Stimulated activated CD4-positive, alpha-beta T cell treated with anti-CD3 and anti-CD28 coated beads, Interleukin-15, amount 100 ng/mL, for 24 hours (primary cell): ENCODE data around the gene C2CD4D.

Experiments used
- DNase-seq: peaks from one replicate; pipeline ENCODE4 v3.0.0-alpha.2; 2020

Gene C2CD4D

DNA sequence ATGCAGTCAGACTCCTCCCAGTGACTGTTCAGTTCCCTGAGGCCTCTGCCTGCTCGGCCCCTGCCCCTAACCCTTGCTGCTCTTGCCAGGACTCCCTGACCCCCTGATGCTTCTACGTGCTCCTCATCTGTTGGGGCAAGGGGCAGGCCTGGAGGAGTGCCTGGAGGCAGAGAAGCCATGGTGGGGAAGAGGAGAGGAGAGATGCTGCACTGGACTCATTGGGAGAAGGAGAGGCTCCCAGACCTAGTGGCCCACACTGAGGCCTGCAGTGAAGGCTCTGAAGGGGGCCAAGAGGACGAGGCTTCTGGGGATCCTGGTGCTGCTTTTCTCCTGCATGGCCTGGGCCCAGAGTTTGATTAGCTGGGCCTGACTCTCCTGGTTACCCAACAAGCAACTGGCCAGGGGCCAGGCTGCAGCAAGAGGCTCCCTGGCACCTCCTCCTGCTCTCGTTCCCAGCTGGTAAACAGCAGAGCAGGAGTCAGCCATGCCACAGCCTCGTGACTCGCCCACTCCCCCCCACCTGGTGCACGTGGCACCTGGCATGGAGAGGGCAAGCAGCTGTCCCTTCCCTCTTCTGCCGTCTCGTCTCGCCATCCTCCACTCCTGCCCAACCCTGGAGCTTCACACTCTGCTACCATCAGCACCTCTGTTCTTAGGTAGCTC is 7.2 kb downstream of the C2CD4D start:
- no peak for DNase-seq

DNA sequence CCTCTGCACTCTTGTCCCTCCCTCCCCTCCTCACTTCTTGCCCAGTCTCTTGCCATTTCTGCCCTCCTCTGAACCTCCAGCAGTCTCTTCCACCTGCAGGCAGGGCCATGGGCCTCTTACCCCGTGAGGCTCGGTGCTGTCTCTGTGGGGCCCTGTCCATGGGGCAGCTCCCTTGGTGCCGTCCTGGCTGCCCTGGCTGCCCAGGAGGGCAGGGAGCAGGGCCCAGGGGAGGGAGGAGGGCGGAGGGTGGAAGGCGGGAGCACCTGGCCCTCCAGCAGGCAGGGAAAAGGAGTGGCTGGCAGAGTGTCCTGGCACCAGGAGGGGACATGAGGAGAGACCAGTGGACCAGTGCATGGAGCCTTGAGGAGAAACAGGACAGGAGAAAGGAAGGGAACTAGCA is 8.0 kb downstream of the C2CD4D start, which contains the start of gene RORC:
TSS of gene RORC (minus strand) at position 198 of the 400 bp plus-strand sequence. CDS start at position 160, 38 bp downstream.
- no peak for DNase-seq

DNA sequence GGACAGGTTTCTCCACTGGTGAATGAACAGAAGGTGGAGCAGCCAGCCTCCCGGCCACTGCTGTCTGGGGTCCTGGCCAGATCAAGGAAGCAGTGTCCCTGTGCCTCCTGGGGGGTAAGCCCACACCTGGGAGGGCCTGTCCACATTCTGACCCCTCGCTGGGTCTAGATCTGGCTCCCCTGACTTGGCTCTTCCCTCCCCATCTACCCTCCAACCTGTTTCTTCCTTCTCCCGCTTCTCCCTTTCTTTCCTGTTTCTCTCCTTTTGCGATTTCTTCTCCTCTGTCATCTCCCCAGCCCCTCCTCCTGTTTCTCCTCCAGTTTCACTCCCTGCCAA is 8.4 kb downstream of the C2CD4D start:
- no peak for DNase-seq

DNA sequence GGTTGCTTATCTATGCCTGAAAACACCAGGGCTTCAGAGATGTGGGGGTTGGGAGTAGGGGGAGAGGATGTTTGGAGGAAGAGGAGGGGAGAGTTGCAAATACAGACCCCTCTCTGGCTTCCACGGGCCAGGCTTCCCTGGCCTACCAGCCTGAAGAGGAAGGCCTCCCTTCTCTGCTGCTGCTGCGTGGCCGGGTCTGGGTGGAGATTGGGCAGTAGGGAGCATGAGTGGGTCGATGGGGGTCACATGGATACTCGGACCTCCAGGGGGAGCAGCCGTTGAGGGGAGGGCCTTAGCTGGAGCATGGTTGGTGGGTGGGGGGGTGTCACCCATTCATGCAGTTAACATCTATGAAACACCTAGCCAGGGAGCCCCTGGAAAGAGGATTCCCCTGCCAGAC is 9.6 kb downstream of the C2CD4D start:
- no peak for DNase-seq

DNA sequence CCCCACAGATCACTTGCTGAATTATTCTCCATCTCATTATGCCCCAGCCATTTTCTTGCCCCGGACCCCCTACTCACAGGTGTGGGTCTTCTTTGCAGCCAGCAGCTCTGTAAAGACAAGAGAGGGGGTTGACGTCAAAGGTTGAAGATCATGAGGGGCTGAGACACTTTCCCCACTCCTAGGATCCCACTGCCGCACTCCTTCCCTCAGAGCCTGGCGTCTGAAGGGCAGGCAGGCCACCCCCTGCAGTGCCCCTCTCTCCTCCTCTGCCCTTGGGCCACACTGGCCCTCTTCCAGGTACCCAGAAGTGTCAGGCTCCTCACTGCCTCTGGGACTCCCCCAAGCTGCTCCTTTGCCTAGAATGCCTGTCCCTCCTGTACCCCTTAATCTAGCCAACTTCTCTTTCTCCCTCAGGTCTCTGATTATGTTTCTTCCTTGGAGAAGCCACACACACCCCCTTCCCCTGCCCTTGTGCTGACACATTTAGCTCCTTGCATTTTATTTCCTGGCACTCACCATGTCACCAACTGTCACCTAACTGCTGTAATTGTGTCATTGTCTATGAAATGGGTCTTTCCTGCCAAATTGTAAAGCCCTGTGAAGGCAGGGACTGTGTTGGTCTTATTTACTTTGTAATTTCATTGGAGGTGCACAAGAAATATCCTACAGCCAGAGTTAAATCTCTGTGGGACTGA is 10.1 kb downstream of the C2CD4D start:
- no peak for DNase-seq

DNA sequence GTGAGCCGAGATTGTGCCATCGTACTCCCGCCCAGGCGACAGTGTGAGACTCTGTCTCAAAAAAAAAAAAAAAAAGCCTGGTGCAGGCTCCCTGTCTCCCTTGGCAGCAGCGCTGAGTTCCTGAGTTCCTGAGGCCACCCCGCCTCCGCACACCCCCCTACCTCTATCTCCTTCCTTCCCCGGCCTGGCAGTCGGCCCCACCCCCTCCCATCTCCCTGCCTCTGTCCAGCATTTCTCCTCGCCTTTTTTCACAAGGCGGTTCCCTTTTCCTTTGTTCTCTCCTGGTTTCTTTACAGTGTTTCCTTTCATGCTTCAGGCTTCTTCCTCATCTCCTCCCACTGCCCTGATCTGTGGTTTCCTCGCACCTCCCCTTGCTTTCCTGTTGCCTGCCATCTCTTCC is 10.7 kb downstream of the C2CD4D start:
- no peak for DNase-seq

DNA sequence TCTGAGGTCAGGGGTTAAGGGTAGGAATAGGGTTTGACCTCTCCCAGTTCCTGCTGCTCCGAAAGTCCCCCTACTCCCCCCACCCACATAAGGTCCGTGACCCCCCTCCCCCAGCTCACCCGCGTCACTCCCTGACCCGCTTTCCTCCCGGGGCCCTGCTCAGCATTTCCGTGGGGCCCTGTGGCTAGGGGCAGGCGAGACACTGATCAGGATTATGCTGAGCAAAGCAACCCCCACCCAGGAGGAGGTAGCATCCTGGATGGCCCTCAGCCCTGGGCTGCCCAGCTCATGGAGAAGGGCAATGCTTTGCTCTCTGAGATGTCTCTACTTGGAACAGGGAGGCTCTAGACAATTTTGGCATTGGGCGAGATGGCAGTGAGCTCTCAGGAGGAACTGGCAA is 11.8 kb downstream of the C2CD4D start:
- DNase-seq: peak; percentile 31

DNA sequence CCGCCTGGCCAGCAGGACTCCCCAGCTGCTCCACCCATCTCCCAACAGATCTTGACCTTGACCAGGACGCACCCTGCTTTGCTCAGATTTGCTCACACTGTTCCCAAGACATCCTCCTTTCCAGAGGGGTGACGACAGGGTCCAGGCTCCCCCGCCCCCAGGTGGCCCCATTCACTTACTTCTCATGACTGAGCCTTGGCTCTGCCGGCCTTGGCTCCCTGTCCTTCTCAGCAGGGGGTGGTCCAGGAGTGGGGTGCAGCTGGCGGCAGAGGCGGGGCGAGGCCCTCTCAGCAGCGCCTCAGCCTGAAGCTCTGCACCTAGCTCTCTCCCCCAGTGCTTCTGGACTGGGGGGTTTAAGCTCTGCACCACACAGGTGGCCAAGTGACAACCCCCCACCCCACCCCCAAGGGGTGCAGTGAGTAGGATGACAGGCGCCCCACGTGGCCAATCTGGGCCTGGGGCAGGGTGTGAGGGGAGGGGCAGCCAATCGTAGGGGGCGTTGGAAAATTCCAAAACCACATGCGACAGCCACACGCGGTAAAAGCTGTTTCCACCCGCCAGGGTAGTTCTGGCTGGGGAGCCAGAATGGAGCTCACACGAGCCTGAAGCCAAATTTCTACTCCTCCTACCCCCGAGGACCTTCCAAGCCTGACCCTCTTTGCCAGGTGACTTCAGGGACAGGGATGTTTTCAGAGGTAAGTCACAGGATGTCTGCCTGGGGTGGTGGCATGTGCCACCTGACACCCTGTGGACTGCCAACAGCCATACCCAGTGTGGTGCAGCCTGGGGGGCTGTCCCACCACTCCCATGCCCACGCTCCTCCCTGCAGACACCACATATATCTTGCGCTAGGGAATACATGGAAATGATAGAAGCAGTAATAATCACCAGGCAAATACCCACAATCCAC is 13.6 kb downstream of the C2CD4D start:
- peak; percentile 64 for DNase-seq

DNA sequence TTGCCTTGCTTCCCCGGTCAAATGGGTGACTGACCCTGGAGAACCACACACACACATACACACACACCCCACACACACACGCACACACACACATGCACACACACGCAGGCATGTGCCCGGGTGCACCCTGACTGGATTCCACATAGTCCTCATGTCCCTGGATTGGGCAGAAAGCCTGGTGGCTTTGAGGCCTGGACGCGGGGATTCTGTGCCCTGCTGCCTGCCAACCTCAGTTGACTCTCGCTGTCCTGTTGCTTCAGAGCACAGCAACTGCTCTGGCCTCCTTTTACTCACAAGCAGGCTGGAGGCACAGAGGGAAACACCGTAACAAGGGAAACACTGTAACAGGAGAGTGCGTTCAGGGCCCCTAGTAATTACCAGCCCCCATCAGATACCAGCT is 14.4 kb downstream of the C2CD4D start:
- no peak for DNase-seq

DNA sequence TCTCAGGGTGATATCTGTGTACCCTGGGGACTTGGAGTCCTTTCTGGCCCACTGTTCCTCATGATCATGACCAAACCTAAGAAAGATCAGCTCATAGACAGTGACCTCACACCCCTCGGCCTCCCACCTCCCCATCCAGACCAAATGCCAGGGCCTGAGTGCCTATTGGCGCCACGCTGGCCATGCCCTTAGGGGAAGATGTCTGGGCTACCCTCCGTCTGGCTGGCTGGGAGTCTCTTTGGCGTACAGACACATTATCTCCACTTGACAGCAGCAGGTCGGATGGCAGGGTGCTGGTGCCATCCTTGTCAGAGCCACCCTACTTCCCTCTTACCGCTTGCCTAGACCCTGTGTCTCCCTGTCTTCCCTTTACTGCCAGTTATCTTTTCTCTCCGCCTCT is 16.4 kb downstream of the C2CD4D start:
- DNase-seq: no peak

DNA sequence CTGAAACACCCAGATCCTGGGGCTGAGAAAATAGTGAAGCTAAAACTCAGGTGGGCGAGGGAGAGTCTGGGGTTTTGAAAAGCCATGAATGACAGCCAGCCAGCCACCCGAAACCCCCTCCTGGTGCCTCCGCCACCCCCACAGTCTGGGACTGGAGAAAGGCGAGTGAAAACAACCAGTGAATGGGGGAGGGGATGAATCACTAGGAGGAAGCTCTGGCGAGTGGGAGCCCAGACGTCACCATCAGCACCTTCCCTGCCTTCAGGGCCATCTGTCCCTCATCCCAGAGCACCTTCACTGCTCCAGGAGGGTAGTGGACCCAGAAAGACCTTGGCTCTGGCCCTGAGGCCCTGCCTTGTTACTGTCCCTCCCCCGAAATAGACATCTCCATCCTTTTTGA is 17.2 kb downstream of the C2CD4D start:
- peak; percentile 73 for DNase-seq

DNA sequence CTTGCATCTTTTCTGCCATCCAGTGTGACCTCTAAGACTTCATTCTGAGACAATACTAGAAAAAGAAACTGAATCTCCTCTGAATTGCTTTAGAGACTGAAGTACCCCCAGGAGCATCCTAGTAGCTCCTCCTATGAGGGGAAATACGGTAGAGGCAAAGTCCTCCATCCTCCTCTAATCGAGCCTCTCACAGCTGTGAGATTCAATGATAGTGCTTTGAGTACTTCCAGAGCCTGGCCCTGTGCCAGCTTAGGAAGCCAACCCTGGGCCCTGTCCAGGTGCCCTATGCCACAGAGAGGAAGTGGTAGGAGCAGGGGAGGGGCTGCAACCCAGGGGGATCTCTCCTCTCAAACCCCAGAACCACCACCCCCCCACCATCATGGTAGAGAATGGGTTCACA is 18.7 kb downstream of the C2CD4D start:
- no peak for DNase-seq

DNA sequence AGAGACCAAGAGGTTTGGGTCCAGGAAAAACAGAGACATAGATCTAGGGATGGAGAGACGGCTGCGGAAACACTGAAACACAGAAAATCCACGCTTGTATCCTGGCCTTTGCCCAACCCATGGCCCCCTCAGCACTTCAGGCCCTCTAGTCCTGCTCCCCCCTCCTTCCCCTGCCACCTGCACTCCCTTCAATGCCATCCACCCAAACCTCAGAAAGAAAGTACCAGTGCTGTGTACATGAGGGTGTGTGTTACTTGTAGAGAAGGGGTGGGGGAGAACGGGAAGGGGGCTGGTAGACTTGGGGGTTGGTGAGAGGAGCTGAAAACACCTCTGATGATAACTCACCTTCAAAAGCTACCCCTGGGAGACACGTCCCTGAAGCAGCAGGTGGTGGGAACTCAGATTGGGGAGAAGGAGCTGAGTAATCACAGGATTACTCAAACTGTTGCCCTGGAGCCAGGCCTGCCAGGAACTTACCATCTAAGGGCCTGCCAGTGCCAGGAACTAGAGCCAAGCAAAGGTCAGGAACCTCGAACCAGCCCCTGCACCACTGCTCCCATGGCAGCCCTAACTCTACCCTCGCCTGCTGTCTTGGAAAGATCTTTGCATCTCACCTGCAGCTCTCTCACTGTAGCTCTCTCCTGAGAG is 19.5 kb downstream of the C2CD4D start:
- peak; percentile 53 for DNase-seq

DNA sequence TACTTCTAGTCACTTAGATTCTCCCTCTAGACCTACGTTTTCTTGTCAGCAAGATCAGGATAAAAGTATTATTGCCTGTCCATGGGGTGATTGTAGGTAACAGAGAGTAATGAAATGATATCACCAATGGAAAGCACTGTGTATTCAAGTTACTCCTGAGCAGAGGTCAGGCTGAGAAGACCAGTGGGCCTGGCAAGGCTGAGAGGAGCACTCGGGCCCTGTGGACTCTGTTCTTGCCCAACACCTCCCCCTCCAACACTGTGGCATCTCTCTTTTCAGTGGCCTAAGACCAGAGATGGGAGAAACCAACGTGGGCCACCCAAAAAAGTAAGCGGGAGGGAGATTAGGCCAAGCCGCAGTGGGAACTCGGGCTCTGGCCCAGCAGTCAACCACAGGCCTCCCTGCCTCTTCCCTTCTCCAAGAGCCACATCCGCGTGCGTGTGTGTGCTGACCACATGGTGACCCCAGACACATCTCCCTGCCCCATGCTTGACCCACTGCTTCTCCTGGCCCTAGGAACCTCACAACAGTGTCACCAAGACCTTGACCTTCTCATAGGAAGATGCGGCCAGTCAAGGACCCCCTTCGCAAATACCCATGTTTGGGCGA is 20.3 kb downstream of the C2CD4D start:
- DNase-seq: no peak

DNA sequence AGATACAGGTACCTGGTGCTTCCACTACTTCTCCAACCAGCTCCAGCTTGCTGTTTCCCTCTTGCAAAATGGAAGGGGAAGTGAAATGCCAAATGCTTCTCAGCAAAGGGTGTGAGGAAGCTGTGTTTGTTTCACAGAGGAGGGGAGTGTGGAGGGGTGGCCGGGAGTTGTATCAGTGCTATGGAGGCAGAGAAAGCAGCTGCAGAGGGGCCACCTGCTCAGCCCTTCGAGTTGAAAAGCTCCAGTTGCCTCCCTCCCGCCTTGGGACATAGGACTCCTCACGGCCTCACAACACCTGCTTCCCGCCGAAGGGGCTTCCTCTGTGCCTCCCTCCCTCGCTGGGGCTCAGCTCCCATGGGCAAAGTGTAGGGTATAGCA is 22.3 kb downstream of the C2CD4D start:
- DNase-seq: no peak

DNA sequence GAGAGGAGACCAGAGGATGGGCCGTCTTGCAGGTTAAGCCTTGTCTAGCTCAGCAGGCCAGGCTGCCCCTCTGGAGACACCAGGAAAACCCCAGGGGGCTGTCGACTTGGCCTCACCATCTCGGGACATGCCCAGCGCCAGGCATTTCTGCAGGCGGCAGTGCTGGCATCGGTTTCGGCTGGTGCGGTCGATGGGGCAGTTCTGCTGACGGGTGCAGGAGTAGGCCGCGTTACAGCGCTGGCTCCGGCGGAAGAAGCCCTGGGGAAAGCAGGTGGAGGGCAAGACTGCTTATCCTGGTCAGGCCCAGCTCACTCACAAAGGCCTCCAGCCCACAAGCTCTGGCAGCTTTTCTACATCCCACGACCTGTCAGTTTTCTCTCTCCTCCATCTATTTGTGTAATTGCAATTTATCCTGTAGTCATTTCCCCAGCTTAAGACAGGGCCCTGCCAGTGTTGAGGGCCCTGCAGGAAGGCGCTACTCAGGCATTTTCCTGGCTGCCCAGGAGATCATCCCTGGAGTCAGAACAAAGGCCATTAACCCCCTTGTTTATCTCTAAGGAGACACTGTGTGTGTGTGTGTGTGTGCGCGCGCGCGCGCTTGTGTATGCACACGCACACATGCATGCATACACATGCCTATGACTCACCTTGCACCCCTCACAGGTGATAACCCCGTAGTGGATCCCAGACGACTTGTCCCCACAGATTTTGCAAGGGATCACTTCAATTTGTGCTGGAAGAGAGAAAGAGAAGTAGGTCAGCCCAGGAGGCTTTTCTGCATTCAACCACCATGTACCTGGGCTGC is 22.9 kb downstream of the C2CD4D start:
- DNase-seq: no peak

DNA sequence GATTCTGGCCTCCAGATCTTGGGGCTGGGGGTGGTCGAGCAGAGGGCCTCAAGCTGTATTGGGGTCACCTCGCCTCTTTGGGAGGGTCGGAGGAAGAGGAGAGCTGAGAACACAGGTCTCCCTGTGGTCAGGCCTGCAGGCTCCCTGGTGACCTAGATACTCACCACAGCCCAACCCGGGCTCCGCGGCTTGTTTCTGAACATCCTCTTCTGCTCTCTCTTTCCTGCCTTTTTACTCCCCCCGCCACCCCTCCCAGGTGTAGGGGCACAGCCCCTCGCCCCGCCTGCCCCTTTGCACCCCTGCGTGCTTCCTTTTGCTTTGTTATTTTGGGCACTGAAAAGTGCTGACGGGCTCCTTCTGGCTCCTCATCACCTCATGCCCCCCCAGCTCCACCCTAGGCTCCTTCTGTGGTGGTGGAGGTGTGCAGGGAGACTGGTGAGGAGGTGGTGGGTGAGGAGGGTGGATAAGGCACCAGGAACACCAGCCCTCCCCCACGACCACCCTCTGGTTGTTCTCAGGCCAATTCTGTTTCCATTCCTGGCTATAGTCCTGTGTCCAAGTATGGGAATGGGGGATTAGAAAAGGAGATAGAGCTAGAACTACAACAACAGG is 23.8 kb downstream of the C2CD4D start:
- no peak for DNase-seq

DNA sequence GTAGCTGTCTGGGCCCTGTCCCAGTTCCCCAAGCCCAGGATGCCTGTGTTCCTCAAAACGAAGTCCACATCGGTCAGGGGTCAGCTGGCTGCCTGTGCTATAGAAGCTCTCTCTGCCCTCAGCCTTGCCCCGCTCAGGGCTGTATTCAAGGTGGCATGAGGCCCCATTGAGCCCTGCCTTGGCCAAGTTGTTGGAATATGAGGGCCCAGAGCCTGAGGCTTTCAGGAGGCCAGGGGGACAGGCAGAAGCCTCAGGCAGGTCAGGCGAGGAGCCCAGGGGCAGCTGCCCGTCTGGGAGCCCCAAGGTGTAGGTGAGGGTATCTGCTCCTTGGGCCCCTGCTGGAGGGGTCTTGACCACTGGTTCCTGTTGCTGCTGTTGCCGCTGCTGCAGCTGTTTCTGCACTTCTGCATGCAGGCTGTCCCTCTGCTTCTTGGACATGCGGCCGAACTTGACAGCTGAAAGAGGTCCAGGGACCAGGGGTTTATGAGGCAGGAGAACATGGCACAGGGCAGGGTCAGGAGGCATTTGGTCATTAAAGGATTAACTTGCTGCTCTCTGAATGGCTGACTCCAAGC is 24.6 kb downstream of the C2CD4D start:
- no peak for DNase-seq

DNA sequence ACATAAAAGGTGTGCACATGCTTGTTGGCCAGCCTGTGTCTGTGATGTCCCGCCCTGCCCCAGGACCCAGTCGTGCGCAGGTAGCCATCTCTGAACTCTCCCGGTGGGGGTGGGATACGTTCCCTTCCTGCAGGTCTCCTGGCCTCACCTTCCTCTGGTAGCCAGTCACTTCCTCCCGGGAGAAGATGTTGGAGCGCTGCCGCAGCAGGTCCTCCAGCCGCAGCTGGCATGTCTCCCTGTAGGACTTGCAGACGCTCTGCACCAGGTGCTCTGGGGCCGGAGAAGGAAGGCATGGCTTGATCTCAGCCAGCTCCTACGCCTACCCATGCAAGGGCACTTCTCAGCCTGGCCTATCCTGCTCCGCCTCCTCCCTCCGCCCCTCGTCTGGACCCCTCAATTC is 25.2 kb downstream of the C2CD4D start:
- no peak for DNase-seq

DNA sequence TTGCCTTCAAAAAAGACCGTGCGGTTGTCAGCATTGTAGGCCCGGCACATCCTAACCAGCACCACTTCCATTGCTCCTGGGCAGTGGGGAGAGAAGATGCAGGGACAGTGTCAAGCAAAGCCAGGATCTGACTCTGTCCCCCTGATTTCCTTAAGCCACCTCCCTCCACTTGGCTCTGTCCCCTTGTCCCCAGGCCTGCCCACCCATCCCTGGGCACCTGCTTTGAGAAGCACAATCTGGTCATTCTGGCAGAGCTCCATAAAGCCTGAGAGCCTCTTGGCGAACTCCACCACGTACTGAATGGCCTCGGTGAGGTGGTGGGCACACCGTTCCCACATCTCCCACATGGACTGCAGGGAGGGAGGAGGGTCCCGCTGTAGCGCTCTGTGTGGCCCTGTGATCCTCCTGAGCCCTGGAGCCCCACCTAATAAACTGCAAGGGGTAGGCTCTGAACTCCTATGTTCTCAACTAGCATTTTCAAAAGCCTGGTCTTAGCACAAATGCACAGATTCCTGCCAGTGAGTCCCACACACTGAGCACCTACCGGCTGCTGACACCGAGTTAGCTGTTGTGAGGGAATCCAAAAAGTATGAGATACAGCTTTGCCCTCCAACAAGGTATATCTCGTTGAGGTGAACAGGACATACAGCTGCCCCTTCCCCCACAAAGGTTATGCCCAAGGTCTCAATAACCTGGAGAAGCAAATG is 26.2 kb downstream of the C2CD4D start:
- no peak for DNase-seq

DNA sequence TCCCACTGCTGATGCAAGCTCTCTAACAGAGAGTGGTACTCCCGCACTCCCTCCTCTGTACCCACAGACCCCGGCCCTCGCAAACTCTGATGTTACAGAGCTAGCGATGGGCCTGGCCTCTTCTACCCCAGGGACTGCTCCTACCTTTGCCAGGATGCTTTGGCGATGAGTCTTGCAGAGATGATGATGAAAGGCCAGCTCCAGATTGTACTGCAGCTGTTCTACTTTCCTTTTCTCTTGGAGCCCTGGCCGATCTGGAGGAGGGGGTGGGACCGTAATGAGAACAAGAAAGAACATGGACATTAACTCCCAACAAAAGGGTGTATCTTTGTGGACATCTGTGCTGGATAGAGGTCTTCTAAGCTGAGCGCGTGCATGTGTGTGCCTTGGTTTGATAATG is 28.4 kb downstream of the C2CD4D start:
- DNase-seq: no peak
